ENCODE data around the gene MTHFD2L. TPM values are rescaled to one million over a fixed set of nuclear protein-coding genes. Genes with fewer than 3 reads are reported as not detected.

The MTHFD2L gene
- total RNA-seq, 4 donors from 2014 or later, result 11.8 to 17.1 (median 14.9) TPM

DNA sequence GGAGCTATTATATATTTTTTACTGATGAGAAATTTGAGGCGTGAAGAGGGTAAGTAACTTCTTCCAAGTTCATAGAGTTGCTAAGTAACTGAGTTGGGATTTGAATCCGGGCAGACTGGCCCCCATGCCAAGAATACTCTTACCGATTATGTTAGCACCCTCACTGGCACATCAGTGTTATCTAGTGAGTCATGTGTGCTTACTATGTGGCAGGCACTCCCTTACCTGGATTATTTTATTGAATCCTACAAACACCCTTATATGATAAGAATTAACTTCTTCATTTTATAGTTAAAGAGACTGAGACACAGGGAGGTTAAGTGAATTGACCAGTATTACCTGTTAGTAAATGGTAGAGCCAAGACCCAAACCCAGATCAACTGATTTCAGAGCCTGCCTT lies 20.9 kb downstream of the MTHFD2L start:
- no peak for DNase-seq
- Histone ChIP-seq H3K27ac (no peak overlapping the region), H3K27me3 (no peaks in the 10 kb centered on the region), H3K36me3 (no peaks in the 10 kb centered on the region), H3K4me3 (no peak overlapping the region), H3K9me3 (no peaks in the 10 kb centered on the region), H3K4me1 (no peaks in the 10 kb centered on the region)
- TF ChIP-seq POLR2A (IDR thresholded peaks at IDR 0.05), result no peak
- TF ChIP-seq, protein P1, sequence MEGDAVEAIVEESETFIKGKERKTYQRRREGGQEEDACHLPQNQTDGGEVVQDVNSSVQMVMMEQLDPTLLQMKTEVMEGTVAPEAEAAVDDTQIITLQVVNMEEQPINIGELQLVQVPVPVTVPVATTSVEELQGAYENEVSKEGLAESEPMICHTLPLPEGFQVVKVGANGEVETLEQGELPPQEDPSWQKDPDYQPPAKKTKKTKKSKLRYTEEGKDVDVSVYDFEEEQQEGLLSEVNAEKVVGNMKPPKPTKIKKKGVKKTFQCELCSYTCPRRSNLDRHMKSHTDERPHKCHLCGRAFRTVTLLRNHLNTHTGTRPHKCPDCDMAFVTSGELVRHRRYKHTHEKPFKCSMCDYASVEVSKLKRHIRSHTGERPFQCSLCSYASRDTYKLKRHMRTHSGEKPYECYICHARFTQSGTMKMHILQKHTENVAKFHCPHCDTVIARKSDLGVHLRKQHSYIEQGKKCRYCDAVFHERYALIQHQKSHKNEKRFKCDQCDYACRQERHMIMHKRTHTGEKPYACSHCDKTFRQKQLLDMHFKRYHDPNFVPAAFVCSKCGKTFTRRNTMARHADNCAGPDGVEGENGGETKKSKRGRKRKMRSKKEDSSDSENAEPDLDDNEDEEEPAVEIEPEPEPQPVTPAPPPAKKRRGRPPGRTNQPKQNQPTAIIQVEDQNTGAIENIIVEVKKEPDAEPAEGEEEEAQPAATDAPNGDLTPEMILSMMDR (IDR thresholded peaks at IDR 0.05), result no peak

DNA sequence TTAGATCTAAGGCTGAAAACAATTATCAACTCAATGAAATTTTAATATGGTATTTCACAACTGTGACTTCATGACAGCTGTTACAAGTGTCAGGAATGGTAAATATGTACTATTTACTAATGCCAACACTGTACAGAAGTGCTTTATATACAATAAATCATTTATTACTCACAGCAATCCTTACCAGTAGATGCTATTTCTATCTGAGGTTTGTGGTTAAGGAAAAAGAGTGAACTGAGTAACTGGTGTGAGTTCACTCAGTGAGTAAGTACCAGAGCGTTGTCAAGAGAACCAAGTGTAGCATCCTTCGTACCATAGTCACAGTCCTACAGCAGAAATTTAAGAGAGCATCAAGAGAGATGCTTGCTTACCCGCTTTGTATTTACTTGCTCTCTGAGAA lies 23.3 kb downstream of the MTHFD2L start:
- H3K36me3 ChIP-seq, result no peaks in the 10 kb centered on the region
- no peaks in the 10 kb centered on the region for H3K27me3 ChIP-seq
- TF ChIP-seq, protein P1 (IDR thresholded peaks at IDR 0.05), result no peak
- no peak for TF ChIP-seq POLR2A (IDR thresholded peaks at IDR 0.05)
- no peak overlapping the region for H3K4me3 ChIP-seq
- no peak for DNase-seq
- H3K4me1 ChIP-seq, result no peaks in the 10 kb centered on the region
- H3K9me3 ChIP-seq, result no peaks in the 10 kb centered on the region
- H3K27ac ChIP-seq, result no peak overlapping the region

DNA sequence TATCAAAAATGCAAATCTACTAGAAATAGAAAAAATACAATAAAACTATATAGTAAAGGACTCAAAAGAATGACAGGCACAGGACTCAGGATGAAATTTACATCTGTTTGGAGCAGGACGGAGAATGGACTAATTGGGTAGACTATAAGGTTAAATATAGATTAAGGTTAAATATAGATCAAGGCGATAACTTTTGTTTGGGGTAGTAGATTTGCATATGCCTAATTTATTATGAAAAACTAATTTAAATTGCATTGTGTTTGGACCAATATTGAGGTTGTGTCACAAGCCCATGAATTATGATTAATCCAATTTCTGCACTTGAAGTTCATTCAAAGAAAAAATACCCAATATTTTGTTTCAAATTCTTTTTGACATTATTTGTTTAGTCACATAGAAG lies 31.0 kb downstream of the MTHFD2L start:
- no peak for DNase-seq
- Histone ChIP-seq H3K27me3 (no peaks in the 10 kb centered on the region), H3K36me3 (no peaks in the 10 kb centered on the region), H3K9me3 (no peaks in the 10 kb centered on the region), H3K27ac (no peak overlapping the region), H3K4me1 (no peaks in the 10 kb centered on the region), H3K4me3 (no peak overlapping the region)
- TF ChIP-seq, protein P1 (IDR thresholded peaks at IDR 0.05), result no peak
- TF ChIP-seq POLR2A (IDR thresholded peaks at IDR 0.05), result no peak

DNA sequence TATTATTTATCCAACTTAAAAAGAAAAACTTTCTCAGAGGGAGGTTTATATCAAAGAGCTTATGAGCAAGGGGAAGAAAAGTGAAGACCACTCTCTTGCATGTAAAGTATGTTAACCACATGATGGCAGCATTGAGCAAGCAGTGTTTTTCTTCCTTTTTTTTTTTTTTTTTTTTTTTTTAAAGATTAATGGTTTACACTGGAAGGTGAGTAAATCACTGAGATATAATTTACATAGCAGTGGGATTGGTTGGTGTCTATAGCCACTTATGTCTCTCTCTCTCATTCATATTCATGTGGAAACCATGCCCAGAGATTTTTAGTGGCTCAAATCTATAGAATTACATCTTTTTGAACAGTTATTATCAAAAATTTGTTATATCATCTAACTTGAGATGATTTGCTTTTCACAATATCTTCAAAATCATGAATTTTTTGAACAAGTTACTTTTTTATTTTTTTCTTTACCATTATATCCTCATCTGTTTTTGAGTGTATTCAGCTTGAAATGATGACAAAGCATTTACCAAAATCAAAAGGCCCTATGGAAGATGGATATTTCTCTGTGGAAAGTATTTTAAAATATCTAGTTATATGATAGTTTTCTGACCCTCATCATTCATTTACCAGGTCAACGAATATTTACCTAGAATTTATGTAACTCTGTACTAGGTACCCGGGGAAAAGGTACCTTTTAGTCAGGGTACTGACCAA lies 31.6 kb downstream of the MTHFD2L start:
- TF ChIP-seq, protein P1 (IDR thresholded peaks at IDR 0.05), result peak in 5 of 6 experiments; percentile 48 to 55 (median 53)
- TF ChIP-seq POLR2A (IDR thresholded peaks at IDR 0.05), result no peak
- H3K9me3 ChIP-seq, result no peaks in the 10 kb centered on the region
- H3K4me3 ChIP-seq, result no peak overlapping the region
- no peaks in the 10 kb centered on the region for H3K4me1 ChIP-seq
- H3K36me3 ChIP-seq, result no peaks in the 10 kb centered on the region
- no peak overlapping the region for H3K27ac ChIP-seq
- no peak for DNase-seq
- H3K27me3 ChIP-seq, result no peaks in the 10 kb centered on the region

DNA sequence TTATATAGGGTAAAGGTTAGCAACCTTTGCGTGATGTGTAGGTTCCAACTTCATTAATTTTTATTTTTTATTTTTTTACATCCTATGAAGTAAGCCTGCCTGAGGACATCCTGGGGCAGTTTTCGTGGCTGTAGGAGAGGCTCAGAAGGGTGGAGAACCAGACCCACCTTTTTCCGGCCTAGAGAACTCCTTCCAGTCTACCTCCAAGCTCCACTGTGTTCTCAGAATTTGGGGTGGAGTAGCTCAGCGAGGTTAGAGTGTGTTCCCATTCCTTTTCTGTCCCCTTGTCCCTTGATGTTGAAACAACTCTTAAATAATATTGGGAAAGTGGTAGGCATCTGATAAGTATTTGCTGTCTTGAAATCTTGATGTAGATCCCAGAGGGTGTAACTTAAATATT lies 32.4 kb downstream of the MTHFD2L start:
- Histone ChIP-seq H3K4me1 (no peaks in the 10 kb centered on the region), H3K27me3 (no peaks in the 10 kb centered on the region), H3K36me3 (no peaks in the 10 kb centered on the region), H3K4me3 (no peak overlapping the region), H3K27ac (no peak overlapping the region), H3K9me3 (no peaks in the 10 kb centered on the region)
- DNase-seq, result no peak
- TF ChIP-seq, protein P1 (IDR thresholded peaks at IDR 0.05), result no peak
- TF ChIP-seq POLR2A (IDR thresholded peaks at IDR 0.05), result no peak
